GM18868 (cell line): ENCODE measurements around the gene ESPN.
"Not testable (repeated sequence)": the region's sequence is repeated elsewhere in the genome, so short reads cannot be mapped to it uniquely, and the experiment has no call there.

Experiments used
- ATAC-seq: cut with Tn5 transposase; IDR thresholded peaks from one replicate; pipeline ENCODE4 v1.9.1; 2021; ENCODE audit warnings: mild to moderate bottlenecking, moderate library complexity; ENCODE audit not compliant: unreplicated experiment

Gene ESPN

GRCh38 chr1:6426972-6427350, 2.4 kb downstream of the ESPN start:
- no peak for ATAC-seq

GRCh38 chr1:6427441-6428390, 3.1 kb downstream of the ESPN start:
- no peak for ATAC-seq

GRCh38 chr1:6428453-6428852, 3.9 kb downstream of the ESPN start:
- not testable (repeated sequence) for ATAC-seq

- not testable (repeated sequence) for ATAC-seq
Measured at GRCh38 chr1:6429660-6430411, 5.3 kb downstream of the ESPN start.

GRCh38 chr1:6431645-6432579, 7.3 kb downstream of the ESPN start:
- not testable (repeated sequence) for ATAC-seq

- ATAC-seq = no peak
Measured at GRCh38 chr1:6434186-6434585, 9.6 kb downstream of the ESPN start.

GRCh38 chr1:6435129-6435528, 10.6 kb downstream of the ESPN start:
- ATAC-seq = no peak

- no peak for ATAC-seq
Measured at GRCh38 chr1:6435547-6435946, 11.0 kb downstream of the ESPN start.

- ATAC-seq = not testable (repeated sequence)
Measured at GRCh38 chr1:6436277-6436676, 11.7 kb downstream of the ESPN start.

GRCh38 chr1:6437012-6437700, 12.6 kb downstream of the ESPN start:
- not testable (repeated sequence) for ATAC-seq

- ATAC-seq = no peak
Measured at GRCh38 chr1:6438047-6438525, 13.5 kb downstream of the ESPN start.

GRCh38 chr1:6440198-6441126, 15.9 kb downstream of the ESPN start:
- ATAC-seq = no peak

- no peak for ATAC-seq
Measured at GRCh38 chr1:6441586-6441985, 17.0 kb downstream of the ESPN start.

- ATAC-seq = no peak
Measured at GRCh38 chr1:6443339-6444115, 19.0 kb downstream of the ESPN start.

- ATAC-seq = no peak
Measured at GRCh38 chr1:6444377-6444776, 19.8 kb downstream of the ESPN start.

GRCh38 chr1:6445062-6445763, 20.6 kb downstream of the ESPN start:
- ATAC-seq = no peak

- ATAC-seq = not testable (repeated sequence)
Measured at GRCh38 chr1:6445929-6446328, 21.4 kb downstream of the ESPN start.

- ATAC-seq = no peak
Measured at GRCh38 chr1:6446665-6447015, 22.1 kb downstream of the ESPN start.
